HL-60 (cell line): Measurements from ENCODE around the gene AZIN2.

Experiments used
- DNase-seq, 2 experiments: peaks; one replicate each; pipeline ENCODE4 v3.0.0-alpha.2; 2010 to 2020; ENCODE audit warnings: low read depth in 1 of 2, low spot score in 1 of 2
- H3K27ac ChIP-seq: fragments of 250-450 bp; sonication (Bioruptor Pico); replicated peaks from 2 replicates; pipeline ENCODE4 v1.5.1; 2020; ENCODE audit warnings: mild to moderate bottlenecking, moderate library complexity
- H3K27me3 ChIP-seq: fragments of 250-450 bp; sonication (Bioruptor Pico); 2 replicates; pipeline ENCODE4 v1.5.1; 2021; ENCODE audit warnings: mild to moderate bottlenecking, moderate library complexity; ENCODE audit not compliant: insufficient read depth, poor library complexity, severe bottlenecking
- H3K4me3 ChIP-seq: replicated peaks from 2 replicates; pipeline ENCODE4 v1.5.1; 2011; ENCODE audit warnings: mild to moderate bottlenecking, control low read depth, low read length; ENCODE audit not compliant: insufficient read depth
- GABPA ChIP-seq: IDR thresholded peaks from 2 replicates; pipeline ENCODE4 v1.6.1; 2012; ENCODE audit warnings: low read depth
- POLR2AphosphoS5 ChIP-seq: IDR thresholded peaks from 2 replicates; pipeline ENCODE4 v1.6.1; 2012; ENCODE audit warnings: low read depth
- SPI1 ChIP-seq: IDR thresholded peaks from 2 replicates; pipeline ENCODE4 v1.6.1; 2012; ENCODE audit warnings: low read depth, mild to moderate bottlenecking, borderline replicate concordance
- TF ChIP-seq, protein P1 (sequence below): IDR thresholded peaks from one replicate; pipeline ENCODE4 v1.5.1; 2011; ENCODE audit warnings: low read length, control low read depth, inconsistent platforms; ENCODE audit not compliant: insufficient read depth
- TF ChIP-seq, protein P2 (sequence below): IDR thresholded peaks from 2 replicates; pipeline ENCODE4 v1.6.1; 2012; ENCODE audit warnings: low read depth; ENCODE audit not compliant: insufficient replicate concordance

The AZIN2 gene

DNA sequence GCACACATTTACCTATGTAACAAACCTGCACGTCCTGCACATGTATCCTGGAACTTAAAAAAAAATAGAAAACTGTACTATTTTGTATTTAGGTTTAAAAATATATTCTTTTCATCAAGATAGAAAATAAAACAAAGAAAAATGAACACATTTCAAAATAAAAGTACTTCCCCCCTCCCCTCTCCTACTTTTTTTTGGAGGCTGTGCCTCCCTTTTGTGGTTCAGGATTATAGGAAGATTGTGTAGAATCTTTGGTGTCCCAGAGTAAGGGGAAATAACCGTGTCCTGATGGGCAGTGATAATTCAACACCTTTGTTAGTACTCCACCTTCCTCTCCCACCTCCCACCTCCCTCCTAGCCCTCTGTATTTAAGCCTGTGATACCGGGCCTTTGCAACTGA lies 60.8 kb downstream of the AZIN2 start:
- no peak for TF ChIP-seq POLR2AphosphoS5
- TF ChIP-seq, protein P1, sequence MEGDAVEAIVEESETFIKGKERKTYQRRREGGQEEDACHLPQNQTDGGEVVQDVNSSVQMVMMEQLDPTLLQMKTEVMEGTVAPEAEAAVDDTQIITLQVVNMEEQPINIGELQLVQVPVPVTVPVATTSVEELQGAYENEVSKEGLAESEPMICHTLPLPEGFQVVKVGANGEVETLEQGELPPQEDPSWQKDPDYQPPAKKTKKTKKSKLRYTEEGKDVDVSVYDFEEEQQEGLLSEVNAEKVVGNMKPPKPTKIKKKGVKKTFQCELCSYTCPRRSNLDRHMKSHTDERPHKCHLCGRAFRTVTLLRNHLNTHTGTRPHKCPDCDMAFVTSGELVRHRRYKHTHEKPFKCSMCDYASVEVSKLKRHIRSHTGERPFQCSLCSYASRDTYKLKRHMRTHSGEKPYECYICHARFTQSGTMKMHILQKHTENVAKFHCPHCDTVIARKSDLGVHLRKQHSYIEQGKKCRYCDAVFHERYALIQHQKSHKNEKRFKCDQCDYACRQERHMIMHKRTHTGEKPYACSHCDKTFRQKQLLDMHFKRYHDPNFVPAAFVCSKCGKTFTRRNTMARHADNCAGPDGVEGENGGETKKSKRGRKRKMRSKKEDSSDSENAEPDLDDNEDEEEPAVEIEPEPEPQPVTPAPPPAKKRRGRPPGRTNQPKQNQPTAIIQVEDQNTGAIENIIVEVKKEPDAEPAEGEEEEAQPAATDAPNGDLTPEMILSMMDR = no peak
- TF ChIP-seq, protein P2, sequence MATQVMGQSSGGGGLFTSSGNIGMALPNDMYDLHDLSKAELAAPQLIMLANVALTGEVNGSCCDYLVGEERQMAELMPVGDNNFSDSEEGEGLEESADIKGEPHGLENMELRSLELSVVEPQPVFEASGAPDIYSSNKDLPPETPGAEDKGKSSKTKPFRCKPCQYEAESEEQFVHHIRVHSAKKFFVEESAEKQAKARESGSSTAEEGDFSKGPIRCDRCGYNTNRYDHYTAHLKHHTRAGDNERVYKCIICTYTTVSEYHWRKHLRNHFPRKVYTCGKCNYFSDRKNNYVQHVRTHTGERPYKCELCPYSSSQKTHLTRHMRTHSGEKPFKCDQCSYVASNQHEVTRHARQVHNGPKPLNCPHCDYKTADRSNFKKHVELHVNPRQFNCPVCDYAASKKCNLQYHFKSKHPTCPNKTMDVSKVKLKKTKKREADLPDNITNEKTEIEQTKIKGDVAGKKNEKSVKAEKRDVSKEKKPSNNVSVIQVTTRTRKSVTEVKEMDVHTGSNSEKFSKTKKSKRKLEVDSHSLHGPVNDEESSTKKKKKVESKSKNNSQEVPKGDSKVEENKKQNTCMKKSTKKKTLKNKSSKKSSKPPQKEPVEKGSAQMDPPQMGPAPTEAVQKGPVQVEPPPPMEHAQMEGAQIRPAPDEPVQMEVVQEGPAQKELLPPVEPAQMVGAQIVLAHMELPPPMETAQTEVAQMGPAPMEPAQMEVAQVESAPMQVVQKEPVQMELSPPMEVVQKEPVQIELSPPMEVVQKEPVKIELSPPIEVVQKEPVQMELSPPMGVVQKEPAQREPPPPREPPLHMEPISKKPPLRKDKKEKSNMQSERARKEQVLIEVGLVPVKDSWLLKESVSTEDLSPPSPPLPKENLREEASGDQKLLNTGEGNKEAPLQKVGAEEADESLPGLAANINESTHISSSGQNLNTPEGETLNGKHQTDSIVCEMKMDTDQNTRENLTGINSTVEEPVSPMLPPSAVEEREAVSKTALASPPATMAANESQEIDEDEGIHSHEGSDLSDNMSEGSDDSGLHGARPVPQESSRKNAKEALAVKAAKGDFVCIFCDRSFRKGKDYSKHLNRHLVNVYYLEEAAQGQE = no peak
- no peak for TF ChIP-seq GABPA
- TF ChIP-seq SPI1 = no peak
- Histone ChIP-seq H3K4me3 (no peak overlapping the region), H3K27ac (no peak overlapping the region), H3K27me3 (no peaks in the 10 kb centered on the region)
- no peak for DNase-seq

DNA sequence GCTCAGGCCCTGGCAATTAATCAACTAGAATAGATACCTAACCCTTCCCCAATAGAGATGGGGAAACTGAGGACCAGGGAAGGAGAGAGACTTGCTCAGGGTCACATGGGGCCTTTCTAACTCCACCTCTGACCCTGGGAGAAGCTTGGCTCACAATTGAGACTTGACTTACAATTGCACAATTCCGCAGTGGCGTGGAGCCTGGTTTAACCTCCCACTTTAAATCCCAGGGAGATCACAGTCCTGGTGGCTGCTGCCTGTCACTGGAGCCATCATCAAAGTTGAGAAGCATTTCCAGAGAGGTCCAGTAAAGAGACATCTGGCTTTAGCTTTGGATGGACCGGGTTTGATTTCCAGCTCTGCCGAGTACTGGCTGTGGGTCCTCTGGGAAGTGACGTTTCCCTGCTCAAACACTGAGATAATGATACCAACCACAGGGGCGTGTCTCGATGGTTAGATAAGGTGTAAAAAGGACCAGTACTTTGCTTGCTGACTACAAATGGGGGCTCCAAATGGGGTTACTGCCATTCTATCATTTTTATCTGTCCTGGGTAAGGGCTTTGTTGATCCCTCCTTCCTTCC lies 61.6 kb downstream of the AZIN2 start:
- Histone ChIP-seq H3K27ac (no peak overlapping the region), H3K4me3 (no peak overlapping the region), H3K27me3 (no peaks in the 10 kb centered on the region)
- no peak for TF ChIP-seq GABPA
- TF ChIP-seq, protein P1 = no peak
- TF ChIP-seq, protein P2 = no peak
- TF ChIP-seq POLR2AphosphoS5 = no peak
- TF ChIP-seq SPI1 = no peak
- no peak for DNase-seq

DNA sequence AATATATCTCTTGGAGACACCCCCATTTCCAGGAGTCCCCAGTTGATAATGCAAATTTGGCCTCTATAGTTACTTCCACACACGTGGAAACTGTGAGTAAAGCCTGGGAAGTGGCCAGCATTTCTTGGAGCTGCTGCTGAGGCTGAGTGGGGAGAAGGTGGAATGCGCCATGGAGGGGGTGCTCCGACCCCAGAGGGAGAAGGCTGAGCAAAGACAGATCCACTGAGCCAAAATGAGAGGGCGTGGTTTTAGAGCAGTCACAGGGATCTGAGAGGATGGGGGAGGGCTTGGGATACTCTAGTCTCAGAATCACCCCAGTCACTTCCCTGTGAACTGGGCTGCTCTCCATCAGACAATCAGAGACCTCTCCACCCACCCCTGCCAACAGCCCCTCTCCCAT lies 62.2 kb downstream of the AZIN2 start:
- TF ChIP-seq, protein P1 = no peak
- no peak for TF ChIP-seq SPI1
- TF ChIP-seq, protein P2 = no peak
- no peak for TF ChIP-seq GABPA
- no peak for TF ChIP-seq POLR2AphosphoS5
- DNase-seq = no peak
- Histone ChIP-seq H3K27ac (no peak overlapping the region), H3K4me3 (no peak overlapping the region), H3K27me3 (no peaks in the 10 kb centered on the region)
